ENCODE results near the gene ATG7. TPM values are rescaled to one million over a fixed set of nuclear protein-coding genes. Genes with fewer than 3 reads are reported as not detected.

Gene ATG7
- total RNA-seq, 4 donors from 2014 or later = 20.6 to 50.4 (median 39.9) TPM

DNA sequence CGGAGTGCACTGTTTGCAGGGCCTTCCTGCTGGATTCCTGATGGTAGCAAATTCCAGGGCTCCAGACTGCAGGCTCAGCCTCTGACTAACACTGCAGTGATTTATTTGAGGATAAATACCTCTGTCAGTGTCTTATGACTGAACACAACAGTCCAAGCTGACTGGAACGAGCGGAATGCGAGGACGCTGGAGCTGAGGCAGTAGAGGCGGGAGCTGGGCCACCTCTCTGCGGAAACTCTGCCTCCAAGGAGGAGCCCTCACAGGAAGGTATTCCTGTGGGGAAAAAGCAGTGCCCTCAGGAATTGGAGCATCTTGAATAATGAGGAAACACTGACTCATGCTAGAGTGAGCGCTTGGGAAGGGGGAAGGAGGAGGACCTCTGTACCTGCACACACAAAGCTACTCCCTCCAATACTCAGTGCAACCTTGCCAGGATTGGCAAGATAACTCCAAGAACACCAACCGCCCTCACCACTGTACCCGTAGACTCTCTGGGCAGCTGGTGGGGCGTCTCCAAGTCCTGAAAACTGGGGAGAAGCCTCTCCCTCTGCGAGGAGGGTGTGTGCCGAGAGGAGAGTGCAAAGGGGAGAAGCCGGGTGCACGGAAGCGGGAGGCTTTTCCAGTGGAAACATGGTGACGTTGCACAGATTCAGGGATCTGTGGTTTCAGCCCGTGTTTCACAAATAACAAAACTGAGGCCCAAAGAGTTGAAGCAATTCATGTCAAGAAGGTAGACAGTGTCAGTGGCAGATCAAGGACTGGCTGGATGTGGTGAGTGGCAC lies 328.5 kb downstream of the ATG7 start:
- Histone ChIP-seq H3K4me3 (no peak overlapping the region), H3K27me3 (no peaks in the 10 kb centered on the region), H3K36me3 (peaks cover 0 to 6% (median 0%) of the 10 kb centered on the region in 4 donors), H3K27ac (replicated peaks in 1 of 4) (peak overlapping the region; percentile 85 to 92 (median 86)), H3K4me1 (peaks cover 65 to 93% (median 85%) of the 10 kb centered on the region in 4 donors), H3K9me3 (no peaks in the 10 kb centered on the region)
- intact Hi-C loops (cut with DNase I) = loop anchor here (2.0 kb wide), 1 partner anchor 42 kb away; the partner anchor contains the start of gene VGLL4
- WGBS = 45% methylated on average over 16 of the region's 18 CpGs
- TF ChIP-seq, protein P1, sequence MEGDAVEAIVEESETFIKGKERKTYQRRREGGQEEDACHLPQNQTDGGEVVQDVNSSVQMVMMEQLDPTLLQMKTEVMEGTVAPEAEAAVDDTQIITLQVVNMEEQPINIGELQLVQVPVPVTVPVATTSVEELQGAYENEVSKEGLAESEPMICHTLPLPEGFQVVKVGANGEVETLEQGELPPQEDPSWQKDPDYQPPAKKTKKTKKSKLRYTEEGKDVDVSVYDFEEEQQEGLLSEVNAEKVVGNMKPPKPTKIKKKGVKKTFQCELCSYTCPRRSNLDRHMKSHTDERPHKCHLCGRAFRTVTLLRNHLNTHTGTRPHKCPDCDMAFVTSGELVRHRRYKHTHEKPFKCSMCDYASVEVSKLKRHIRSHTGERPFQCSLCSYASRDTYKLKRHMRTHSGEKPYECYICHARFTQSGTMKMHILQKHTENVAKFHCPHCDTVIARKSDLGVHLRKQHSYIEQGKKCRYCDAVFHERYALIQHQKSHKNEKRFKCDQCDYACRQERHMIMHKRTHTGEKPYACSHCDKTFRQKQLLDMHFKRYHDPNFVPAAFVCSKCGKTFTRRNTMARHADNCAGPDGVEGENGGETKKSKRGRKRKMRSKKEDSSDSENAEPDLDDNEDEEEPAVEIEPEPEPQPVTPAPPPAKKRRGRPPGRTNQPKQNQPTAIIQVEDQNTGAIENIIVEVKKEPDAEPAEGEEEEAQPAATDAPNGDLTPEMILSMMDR (IDR thresholded peaks at IDR 0.05) = no peak
- peak; percentile 50 for TF ChIP-seq EP300 (IDR thresholded peaks at IDR 0.05)
- TF ChIP-seq POLR2A (IDR thresholded peaks at IDR 0.05; ENCODE audit: low read depth) = no peak
- peak; percentile 91 to 92 for TF ChIP-seq POLR2AphosphoS5 (IDR thresholded peaks at IDR 0.05)
- no peak for DNase-seq (ENCODE audit: extremely low spot score)

DNA sequence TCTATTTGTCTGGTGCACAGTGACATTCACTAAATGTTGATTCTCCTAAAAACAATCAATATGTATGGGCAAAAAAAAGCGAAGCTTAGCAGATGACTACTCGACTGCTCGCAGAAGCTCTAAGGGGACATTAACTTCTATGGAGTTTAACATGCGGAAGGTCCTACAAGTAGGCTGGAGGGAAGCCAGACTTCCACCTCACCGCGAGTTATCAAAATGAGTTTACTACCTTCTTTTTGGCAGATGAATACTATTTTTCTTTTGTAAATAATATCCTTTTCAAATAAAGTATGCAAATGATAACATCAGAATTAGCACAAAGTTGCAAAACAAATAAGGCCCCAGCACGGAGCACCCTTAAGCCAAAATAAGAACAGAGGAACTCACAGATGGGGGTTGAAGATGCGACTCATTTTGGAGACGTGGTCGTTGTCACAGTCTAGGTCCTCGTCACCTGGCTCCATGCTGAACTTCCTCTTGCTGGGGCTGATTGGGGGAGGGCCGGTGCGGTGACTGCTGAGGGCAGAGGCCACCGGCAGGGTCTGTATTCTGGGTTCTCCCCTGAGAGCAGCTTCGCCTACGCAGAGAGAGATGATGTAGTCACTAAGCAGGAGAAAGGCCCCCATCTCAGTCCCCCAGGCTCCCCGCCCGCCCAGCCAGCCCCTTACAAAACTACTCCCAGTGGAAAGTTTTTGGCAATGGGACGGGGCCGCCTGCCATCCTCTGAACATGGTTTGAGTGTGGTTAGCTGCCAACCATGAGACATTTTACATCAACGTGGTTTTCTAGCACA lies 329.4 kb downstream of the ATG7 start:
- DNase-seq (ENCODE audit: extremely low spot score) = no peak
- Histone ChIP-seq H3K27me3 (no peaks in the 10 kb centered on the region), H3K36me3 (peaks cover 0 to 6% (median 0%) of the 10 kb centered on the region in 4 donors), H3K4me1 (peaks cover 62 to 95% (median 84%) of the 10 kb centered on the region in 4 donors), H3K9me3 (no peaks in the 10 kb centered on the region), H3K27ac (replicated peaks in 1 of 4) (peak overlapping the region; percentile 85 to 92 (median 86)), H3K4me3 (peak overlapping the region in 1 of 4 donors; percentile 8)
- TF ChIP-seq POLR2A (IDR thresholded peaks at IDR 0.05; ENCODE audit: low read depth) (no peak), POLR2AphosphoS5 (IDR thresholded peaks at IDR 0.05) (no peak), EP300 (IDR thresholded peaks at IDR 0.05) (no peak)
- TF ChIP-seq, protein P1 (IDR thresholded peaks at IDR 0.05) = no peak
- 59% methylated on average over 19 of the region's 21 CpGs for WGBS
- intact Hi-C loops (cut with DNase I) = loop anchor here (2.0 kb wide), 1 partner anchor 41 kb away; the partner anchor contains the start of gene VGLL4

DNA sequence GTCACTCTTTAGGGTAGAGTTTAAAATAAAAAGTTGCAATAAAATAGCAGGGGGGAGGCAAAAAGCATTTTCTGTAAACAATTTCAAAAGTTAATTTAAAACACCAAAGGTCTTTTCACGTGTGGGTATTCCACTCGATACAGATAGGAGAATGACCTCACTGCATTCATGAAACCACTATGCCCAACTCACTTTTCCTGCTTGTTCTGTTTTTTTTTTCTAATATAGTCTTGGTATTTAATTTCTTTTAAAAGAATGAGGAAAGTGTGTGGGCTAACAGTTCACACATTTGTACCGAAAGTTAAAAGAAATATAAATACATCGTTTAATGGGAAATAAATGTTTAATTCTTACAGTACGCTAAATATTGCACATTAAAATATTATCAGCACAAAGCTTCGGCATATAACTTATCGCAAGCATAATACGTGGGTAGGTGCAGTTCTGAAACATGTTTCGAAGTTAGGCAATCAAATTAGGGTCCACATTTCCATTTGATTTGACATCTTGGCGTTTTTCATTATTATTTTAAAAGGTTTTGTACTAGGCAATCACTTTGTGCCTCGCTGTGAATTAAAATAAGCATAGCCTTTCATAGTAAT lies 330.1 kb downstream of the ATG7 start:
- H3K4me1 ChIP-seq = peaks cover 58 to 94% (median 84%) of the 10 kb centered on the region in 4 donors

DNA sequence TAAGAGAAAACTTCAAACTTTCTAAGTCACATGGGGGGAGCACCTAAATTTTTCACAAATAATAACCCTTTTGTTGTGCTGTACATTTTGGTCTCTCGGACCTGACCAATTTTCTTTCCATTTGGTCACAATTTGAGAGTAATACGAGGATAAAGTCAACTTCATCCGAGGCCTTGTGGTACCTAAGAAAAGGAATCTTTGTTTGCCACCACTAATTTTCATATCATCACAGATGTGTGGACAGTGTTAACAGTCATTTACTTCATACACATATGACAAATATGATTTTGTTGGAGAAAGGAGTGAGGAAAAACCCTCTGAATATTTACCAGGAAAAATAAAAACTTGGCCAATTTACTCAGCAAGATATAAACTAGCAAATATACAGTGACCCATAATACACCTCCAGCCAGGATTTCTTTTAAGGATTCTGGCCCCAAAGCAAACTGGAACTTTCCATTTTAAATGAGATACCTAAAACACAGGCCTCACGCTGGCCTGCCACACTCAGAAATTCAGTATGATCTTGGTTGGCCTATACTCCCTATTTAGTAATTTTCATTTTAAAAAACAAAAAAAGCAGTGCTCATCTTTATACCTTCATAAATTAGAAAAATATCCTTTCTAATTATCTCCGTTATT lies 330.8 kb downstream of the ATG7 start:
- Histone ChIP-seq H3K27me3 (no peaks in the 10 kb centered on the region), H3K36me3 (peaks cover 0 to 6% (median 0%) of the 10 kb centered on the region in 4 donors), H3K27ac (replicated peaks in 1 of 4) (peak overlapping the region; percentile 85 to 92 (median 86)), H3K4me1 (peaks cover 64 to 95% (median 88%) of the 10 kb centered on the region in 4 donors), H3K4me3 (no peak overlapping the region), H3K9me3 (no peaks in the 10 kb centered on the region)
- no peak for DNase-seq (ENCODE audit: extremely low spot score)
- intact Hi-C loops (cut with DNase I) = no loop called here
- WGBS = 78% methylated on average over 5 of the region's 5 CpGs
- no peak for TF ChIP-seq POLR2A (IDR thresholded peaks at IDR 0.05; ENCODE audit: low read depth)
- no peak for TF ChIP-seq EP300 (IDR thresholded peaks at IDR 0.05)
- no peak for TF ChIP-seq POLR2AphosphoS5 (IDR thresholded peaks at IDR 0.05)
- TF ChIP-seq, protein P1 (IDR thresholded peaks at IDR 0.05) = no peak

More for the DNA sequence above, 330.1 kb downstream of the ATG7 start:
- DNase-seq (ENCODE audit: extremely low spot score) = no peak
- no peaks in the 10 kb centered on the region for H3K9me3 ChIP-seq
- intact Hi-C loops (cut with DNase I) = no loop called here
- TF ChIP-seq, protein P1 (IDR thresholded peaks at IDR 0.05) = no peak
- TF ChIP-seq POLR2AphosphoS5 (IDR thresholded peaks at IDR 0.05) (no peak), EP300 (IDR thresholded peaks at IDR 0.05) (no peak), POLR2A (IDR thresholded peaks at IDR 0.05; ENCODE audit: low read depth) (no peak)
- no peak overlapping the region for H3K4me3 ChIP-seq
- H3K27me3 ChIP-seq = no peaks in the 10 kb centered on the region
- H3K27ac ChIP-seq (replicated peaks in 1 of 4) = peak overlapping the region; percentile 85 to 92 (median 86)
- H3K36me3 ChIP-seq = peaks cover 0 to 6% (median 0%) of the 10 kb centered on the region in 4 donors
- WGBS = 74% methylated on average over 11 of the region's 11 CpGs
